SU-DHL-6 (cell line): ENCODE results near the gene TDRD10.

Source experiments
- H2AFZ ChIP-seq: fragments of 200-600 bp; sonication (generic); 2 replicates; pipeline ENCODE4 v1.6.1; 2014; ENCODE audit warnings: low read depth, mild to moderate bottlenecking, moderate library complexity, mixed read lengths, antibody characterized with exemption, low read length; ENCODE audit not compliant: severe bottlenecking
- H3F3A ChIP-seq: fragments of 200-600 bp; shearing (Covaris generic); 2 replicates; pipeline ENCODE4 v1.6.0; 2016; ENCODE audit warnings: antibody characterized with exemption, mild to moderate bottlenecking; ENCODE audit not compliant: insufficient read depth
- H3K27ac ChIP-seq: fragments of 200-600 bp; sonication (generic); 2 replicates; pipeline ENCODE4 v1.5.1; 2016; ENCODE audit warnings: low read depth, mild to moderate bottlenecking, low read length, moderate library complexity, mixed read lengths
- H3K27me3 ChIP-seq: fragments of 200-600 bp; sonication (generic), shearing (Covaris generic); 2 replicates; pipeline ENCODE4 v1.6.0; 2014; ENCODE audit warnings: mild to moderate bottlenecking, low read length
- H3K36me3 ChIP-seq: fragments of 200-600 bp; sonication (generic); 2 replicates; pipeline ENCODE4 v1.6.1; 2014; ENCODE audit warnings: mild to moderate bottlenecking, low read length, mixed read lengths
- H3K4me2 ChIP-seq: fragments of 300-600, 200-600 bp; shearing (Covaris generic), sonication (generic); 2 replicates; pipeline ENCODE4 v1.6.0; 2014; ENCODE audit warnings: low read length, low read depth, mild to moderate bottlenecking; ENCODE audit not compliant: poor library complexity, severe bottlenecking
- H3K4me3 ChIP-seq: fragments of 200-600 bp; sonication (generic); 2 replicates; pipeline ENCODE4 v1.5.1; 2014; ENCODE audit warnings: antibody characterized with exemption, low read length, mild to moderate bottlenecking, mixed read lengths; ENCODE audit not compliant: insufficient read depth, poor library complexity, severe bottlenecking
- H3K79me2 ChIP-seq: fragments of 200-600 bp; sonication (generic); 2 replicates; pipeline ENCODE4 v1.6.1; 2014; ENCODE audit warnings: mild to moderate bottlenecking, low read length, moderate library complexity; ENCODE audit not compliant: insufficient read depth
- H3K9ac ChIP-seq: fragments of 200-600 bp; sonication (generic); 2 replicates; pipeline ENCODE4 v1.7.0; 2014; ENCODE audit warnings: mild to moderate bottlenecking, low read length
- H3K9me2 ChIP-seq: fragments of 200-600 bp; sonication (generic); replicated peaks from 2 replicates; pipeline ENCODE4 v1.6.1; 2014; ENCODE audit warnings: low read length; ENCODE audit not compliant: insufficient read depth
- H3K9me3 ChIP-seq: fragments of 200-600 bp; sonication (generic); 2 replicates; pipeline ENCODE4 v1.6.1; 2014; ENCODE audit warnings: low read length, mixed read lengths; ENCODE audit not compliant: insufficient read depth
- H4K20me1 ChIP-seq: fragments of 200-600 bp; sonication (generic); 2 replicates; pipeline ENCODE4 v1.6.1; 2014; ENCODE audit warnings: low read depth, mild to moderate bottlenecking, antibody characterized with exemption, low read length, moderate library complexity, mixed read lengths
- EZH2phosphoT487 ChIP-seq: fragments of 200-600 bp; sonication (generic), shearing (Covaris generic); conservative IDR thresholded peaks from 2 replicates; pipeline ENCODE4 v1.6.1; 2018; ENCODE audit warnings: mild to moderate bottlenecking, antibody characterized with exemption, low read length, moderate library complexity, mixed read lengths
- TF ChIP-seq, protein P1 (sequence below): fragments of 200-600 bp; sonication (generic); IDR thresholded peaks from one replicate; pipeline ENCODE4 v1.5.1; 2017; ENCODE audit warnings: antibody characterized with exemption, mild to moderate bottlenecking, low read length, moderate library complexity; ENCODE audit not compliant: insufficient read depth, poor library complexity, severe bottlenecking

Gene TDRD10

DNA sequence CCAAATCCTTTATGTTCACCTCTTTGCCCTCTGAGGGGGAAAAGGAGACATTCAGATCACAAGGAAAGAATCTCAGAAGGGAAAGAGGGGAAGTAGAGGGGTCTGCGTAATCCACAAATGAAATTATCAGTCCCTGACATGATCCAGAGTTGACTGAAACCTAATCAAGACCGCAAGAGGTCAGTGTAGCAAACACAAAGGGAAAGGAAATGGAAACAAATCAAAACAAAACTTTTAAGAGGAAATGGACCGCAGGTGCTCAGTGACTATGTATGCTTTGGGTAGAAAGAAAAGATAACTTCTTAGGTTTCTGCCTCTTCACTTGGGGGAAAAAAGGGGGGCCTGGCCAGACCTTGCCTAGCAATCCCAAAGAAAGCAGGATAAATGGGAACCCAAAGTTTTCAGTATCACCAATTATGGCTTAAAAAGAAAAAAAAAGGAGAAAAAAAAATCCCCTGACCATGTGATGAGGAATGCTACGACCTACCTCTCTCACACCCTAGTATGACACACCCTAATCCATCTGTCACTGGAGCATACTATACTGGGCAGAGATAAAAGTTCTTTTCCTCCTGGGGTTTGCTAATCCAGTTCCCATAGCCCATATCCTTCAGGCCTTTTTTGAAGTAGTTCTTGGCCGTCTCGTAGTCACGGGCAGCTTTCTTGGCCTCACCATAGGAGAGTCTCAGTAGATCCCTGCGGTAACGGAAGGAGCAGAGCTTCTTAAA lies 82.4 kb downstream of the TDRD10 start:
- Histone ChIP-seq H4K20me1 (no peaks in the 10 kb centered on the region), H3K4me3 (no peak overlapping the region), H3K9me3 (no peaks in the 10 kb centered on the region), H3K9ac (no peak overlapping the region), H3K36me3 (peaks cover 33% of the 10 kb centered on the region), H3F3A (no peaks in the 10 kb centered on the region), H2AFZ (no peak overlapping the region), H3K27me3 (no peaks in the 10 kb centered on the region), H3K4me2 (no peak overlapping the region), H3K79me2 (no peaks in the 10 kb centered on the region), H3K9me2 (no peaks in the 10 kb centered on the region), H3K27ac (no peak overlapping the region)
- TF ChIP-seq, protein P1, sequence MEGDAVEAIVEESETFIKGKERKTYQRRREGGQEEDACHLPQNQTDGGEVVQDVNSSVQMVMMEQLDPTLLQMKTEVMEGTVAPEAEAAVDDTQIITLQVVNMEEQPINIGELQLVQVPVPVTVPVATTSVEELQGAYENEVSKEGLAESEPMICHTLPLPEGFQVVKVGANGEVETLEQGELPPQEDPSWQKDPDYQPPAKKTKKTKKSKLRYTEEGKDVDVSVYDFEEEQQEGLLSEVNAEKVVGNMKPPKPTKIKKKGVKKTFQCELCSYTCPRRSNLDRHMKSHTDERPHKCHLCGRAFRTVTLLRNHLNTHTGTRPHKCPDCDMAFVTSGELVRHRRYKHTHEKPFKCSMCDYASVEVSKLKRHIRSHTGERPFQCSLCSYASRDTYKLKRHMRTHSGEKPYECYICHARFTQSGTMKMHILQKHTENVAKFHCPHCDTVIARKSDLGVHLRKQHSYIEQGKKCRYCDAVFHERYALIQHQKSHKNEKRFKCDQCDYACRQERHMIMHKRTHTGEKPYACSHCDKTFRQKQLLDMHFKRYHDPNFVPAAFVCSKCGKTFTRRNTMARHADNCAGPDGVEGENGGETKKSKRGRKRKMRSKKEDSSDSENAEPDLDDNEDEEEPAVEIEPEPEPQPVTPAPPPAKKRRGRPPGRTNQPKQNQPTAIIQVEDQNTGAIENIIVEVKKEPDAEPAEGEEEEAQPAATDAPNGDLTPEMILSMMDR: no peak
- no peak for TF ChIP-seq EZH2phosphoT487

DNA sequence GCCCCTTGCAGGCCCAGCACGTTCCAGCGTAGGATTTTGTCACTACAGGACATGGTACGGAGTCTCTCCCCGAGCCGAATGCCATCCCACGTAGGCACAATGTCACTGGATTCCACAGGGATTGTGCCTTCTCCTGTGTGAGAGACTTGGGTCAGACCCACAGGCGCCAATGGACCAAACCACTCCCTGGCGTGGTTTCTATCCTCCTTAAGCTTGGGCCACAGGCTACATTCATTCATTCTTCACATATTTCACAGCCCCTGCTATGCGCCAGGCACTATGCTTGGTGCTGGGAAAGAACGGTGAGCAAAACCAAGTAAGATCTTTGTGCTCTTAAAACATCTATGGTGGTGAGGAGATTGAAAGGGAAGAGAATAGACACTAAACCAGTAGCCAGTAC lies 84.2 kb downstream of the TDRD10 start:
- H3K9me2 ChIP-seq: no peaks in the 10 kb centered on the region
- no peaks in the 10 kb centered on the region for H3F3A ChIP-seq
- no peak overlapping the region for H3K27ac ChIP-seq
- H3K79me2 ChIP-seq: no peaks in the 10 kb centered on the region
- no peak overlapping the region for H3K4me3 ChIP-seq
- no peak overlapping the region for H3K9ac ChIP-seq
- TF ChIP-seq EZH2phosphoT487: no peak
- TF ChIP-seq, protein P1: no peak
- H4K20me1 ChIP-seq: no peaks in the 10 kb centered on the region
- H3K9me3 ChIP-seq: no peaks in the 10 kb centered on the region
- no peak overlapping the region for H3K4me2 ChIP-seq
- peaks cover 37% of the 10 kb centered on the region for H3K36me3 ChIP-seq
- H2AFZ ChIP-seq: no peak overlapping the region
- no peaks in the 10 kb centered on the region for H3K27me3 ChIP-seq

DNA sequence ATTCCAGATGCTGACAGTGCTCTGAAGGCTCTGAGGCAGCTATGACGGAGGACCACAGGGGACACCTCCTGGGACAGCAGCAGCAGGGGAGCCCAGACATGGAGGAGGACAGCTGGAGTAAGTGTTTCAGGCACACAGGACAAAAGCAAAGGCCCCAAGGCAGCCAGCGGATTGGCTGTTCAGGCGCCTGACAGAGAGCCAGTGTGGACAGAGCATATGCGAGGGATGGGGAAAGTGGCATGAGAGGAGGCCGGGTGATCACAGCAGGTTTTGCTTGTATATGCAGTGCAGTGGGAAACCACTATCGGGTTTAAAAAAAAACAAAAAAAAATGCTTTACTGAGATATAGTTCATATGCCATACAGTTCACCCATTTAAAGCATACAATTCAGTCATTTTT lies 84.6 kb downstream of the TDRD10 start:
- Histone ChIP-seq H3K27ac (no peak overlapping the region), H3K9me3 (no peaks in the 10 kb centered on the region), H3K9ac (no peak overlapping the region), H3K36me3 (peaks cover 37% of the 10 kb centered on the region), H3F3A (no peaks in the 10 kb centered on the region), H2AFZ (no peak overlapping the region), H4K20me1 (no peaks in the 10 kb centered on the region), H3K9me2 (no peaks in the 10 kb centered on the region), H3K4me3 (no peak overlapping the region), H3K79me2 (no peaks in the 10 kb centered on the region), H3K4me2 (no peak overlapping the region), H3K27me3 (no peaks in the 10 kb centered on the region)
- TF ChIP-seq, protein P1: no peak
- no peak for TF ChIP-seq EZH2phosphoT487
